ENCODE data around the gene GPAT2. TPM values are rescaled to one million over a fixed set of nuclear protein-coding genes. Genes with fewer than 3 reads are reported as not detected.
"Not testable (repeated sequence)": the region's sequence is repeated elsewhere in the genome, so short reads cannot be mapped to it uniquely, and the experiment has no call there.

The GPAT2 gene
- total and polyA plus RNA-seq, 9 donors = 0.50 to 8.0 (median 2.0) TPM

DNA sequence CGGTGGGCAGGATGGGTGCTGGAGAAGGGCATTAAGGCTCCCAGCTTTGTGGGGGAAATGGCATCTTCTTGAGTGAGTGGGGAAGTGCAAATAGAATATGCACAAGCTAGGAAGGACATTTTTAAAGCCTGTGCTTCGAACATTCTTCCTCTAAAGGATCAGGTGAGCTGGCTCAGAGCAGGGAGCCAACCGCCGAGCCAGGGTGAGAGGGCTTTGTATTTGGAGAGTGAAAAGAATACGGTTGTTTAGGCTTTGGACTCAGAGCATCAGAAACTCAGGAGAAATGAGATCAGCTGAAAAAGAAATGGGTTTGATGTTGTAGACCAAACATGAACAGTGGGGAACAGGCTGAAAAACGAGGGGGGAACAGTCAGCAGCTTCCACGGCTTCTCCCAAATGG, 19.8 kb upstream of the GPAT2 start:
- H3K27ac ChIP-seq; H3K36me3 ChIP-seq; intact Hi-C loops (cut with DNase I); H3K9me3 ChIP-seq; H3K27me3 ChIP-seq; DNase-seq; H3K4me3 ChIP-seq; H3K4me1 ChIP-seq (ENCODE audit: insufficient read depth): not testable (repeated sequence)
- 76 to 79% (median 77%) methylated on average over 6 of the region's 7 CpGs for WGBS, 3 donors

DNA sequence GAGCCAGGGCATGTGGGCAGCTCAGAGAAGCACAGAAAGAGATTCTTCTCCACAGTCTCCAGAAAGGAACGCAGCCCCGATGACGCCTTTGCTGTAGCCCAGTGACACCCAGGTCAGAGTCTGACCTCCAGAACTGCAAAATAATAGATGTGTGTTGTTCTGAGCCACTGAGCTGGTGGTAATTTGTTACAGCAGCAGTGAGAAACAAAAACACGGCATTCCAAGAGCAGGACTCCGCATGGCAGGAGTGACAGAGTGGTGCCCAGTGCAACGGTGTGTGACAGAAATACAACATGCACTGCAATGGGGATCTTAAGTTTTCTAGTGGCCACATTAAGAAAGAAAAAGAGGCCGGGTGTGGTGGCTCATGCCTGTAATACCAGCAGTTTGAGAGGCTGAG, 18.7 kb upstream of the GPAT2 start:
- intact Hi-C loops (cut with DNase I); H3K27me3 ChIP-seq; H3K36me3 ChIP-seq; H3K27ac ChIP-seq; H3K4me1 ChIP-seq (ENCODE audit: insufficient read depth); H3K4me3 ChIP-seq; DNase-seq; H3K9me3 ChIP-seq: not testable (repeated sequence)
- WGBS, 3 donors = 75 to 90% (median 86%) methylated on average over 5 to 7 of the region's 7 CpGs

DNA sequence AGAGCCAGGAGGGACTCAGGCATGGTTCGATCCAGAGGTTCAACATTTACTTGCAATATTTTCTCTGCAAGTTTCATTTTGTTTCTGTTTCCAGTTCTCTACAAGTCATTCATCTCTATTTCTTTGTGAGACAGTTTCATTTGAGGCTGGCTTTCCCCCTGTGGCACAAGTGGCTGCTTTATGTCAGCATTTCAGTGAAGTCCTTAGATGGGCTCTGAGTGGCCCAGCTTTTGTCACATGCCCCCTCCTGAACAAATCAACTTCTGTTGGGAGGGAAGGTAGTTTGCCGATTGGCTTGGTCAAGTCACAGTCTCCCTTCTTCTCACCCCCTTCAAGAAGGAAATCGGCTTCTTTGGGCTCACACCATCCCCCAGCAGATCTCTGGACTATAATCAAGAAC, 17.9 kb upstream of the GPAT2 start:
- H3K4me3 ChIP-seq; DNase-seq; H3K4me1 ChIP-seq (ENCODE audit: insufficient read depth); H3K27ac ChIP-seq; intact Hi-C loops (cut with DNase I); H3K27me3 ChIP-seq; H3K9me3 ChIP-seq; H3K36me3 ChIP-seq: not testable (repeated sequence)
- WGBS, 3 donors = 92 to 95% (median 92%) methylated on average over 1 to 3 of the region's 3 CpGs

DNA sequence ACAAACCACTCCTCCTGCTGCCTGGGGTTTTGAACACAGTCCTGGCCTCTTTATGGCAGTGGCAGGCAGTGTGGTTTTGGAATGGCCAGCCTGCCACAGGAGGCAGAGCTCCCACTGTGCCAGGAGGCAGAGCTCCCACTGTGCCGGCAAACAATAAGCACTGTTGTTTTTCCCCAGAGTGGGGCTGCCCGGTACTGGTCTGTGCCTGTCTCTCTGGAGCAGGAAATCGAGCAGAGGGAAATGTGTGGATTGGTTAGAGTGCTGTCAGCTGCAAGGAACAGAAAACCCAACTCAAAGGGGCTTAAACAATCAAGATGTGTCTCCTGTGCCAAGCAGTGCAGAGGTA, 15.2 kb upstream of the GPAT2 start:
- H3K36me3 ChIP-seq; DNase-seq; H3K27me3 ChIP-seq; H3K4me1 ChIP-seq (ENCODE audit: insufficient read depth); intact Hi-C loops (cut with DNase I); H3K27ac ChIP-seq; H3K9me3 ChIP-seq; H3K4me3 ChIP-seq: not testable (repeated sequence)
- no CpG with 5 or more reads among the region's 3 CpGs for WGBS, 3 donors

DNA sequence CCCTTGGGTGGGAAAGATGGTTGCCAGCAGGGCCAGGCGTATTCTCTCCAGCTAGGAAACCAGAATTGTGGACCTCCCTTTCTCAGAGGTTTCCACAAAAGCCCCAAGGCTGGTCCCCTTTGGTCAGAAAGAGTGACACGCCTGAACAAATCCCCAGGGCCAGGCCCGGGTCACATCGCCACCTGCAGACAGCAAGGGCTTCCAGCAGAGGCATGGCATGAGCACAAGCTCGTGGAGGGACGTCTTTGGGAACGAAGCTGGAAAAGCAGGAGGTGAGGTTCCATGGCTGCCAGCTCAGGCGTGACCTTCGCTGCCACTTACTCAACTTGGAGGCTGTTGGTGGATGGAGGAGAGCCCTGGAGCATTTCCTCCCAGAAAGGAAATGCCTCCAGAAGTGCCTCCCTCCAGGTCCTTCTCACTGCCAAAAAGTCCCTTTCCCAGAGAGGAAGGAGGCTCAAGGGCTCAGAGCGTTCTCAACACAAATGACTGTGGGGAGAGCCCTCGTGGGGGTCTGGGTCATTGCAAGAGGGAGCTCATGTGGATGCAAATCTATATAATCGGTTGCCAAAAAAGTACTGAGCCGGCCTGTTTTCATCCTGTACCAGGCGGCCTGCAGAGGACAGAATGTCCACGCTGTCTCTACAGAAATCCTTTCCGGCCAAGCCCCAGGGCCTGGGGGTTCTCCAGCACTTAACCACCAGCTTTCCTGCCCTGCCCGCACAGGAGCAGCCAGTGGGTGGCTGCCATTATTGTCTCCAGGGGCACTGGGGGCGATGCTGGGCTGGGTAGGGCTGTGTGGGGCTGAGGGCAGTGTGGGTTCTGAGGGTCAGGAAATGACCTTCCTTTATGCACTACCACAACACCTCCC, 14.6 kb upstream of the GPAT2 start:
- H3K4me1 ChIP-seq (ENCODE audit: insufficient read depth); H3K9me3 ChIP-seq; intact Hi-C loops (cut with DNase I); DNase-seq; H3K27me3 ChIP-seq; H3K36me3 ChIP-seq; H3K4me3 ChIP-seq; H3K27ac ChIP-seq: not testable (repeated sequence)
- WGBS, 3 donors = 53 to 60% (median 59%) methylated on average over 4 to 11 of the region's 18 CpGs

DNA sequence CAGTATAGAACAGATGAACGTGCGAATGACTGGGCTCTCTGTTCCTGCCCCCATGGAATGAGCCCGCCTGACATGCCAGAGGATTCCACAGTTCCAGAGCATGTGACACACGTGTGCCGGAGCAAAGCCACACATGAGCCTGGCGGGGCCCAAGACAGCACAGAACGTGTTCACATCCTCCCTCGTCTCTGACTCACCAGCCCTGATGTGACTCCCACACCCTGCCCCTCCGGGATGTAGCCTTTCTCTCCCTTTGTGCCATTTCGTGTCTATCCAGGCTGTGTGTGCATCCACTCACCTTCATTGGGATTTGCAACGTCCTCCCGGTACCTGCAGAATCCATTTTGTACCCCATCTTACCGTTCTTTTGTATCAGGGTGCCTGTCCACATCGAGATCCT, 838 bp upstream of the GPAT2 start:
- DNase-seq; H3K9me3 ChIP-seq; H3K27me3 ChIP-seq; H3K36me3 ChIP-seq; H3K4me3 ChIP-seq; H3K4me1 ChIP-seq (ENCODE audit: insufficient read depth); H3K27ac ChIP-seq; intact Hi-C loops (cut with DNase I): not testable (repeated sequence)
- WGBS, 3 donors = no CpG with 5 or more reads among the region's 14 CpGs

DNA sequence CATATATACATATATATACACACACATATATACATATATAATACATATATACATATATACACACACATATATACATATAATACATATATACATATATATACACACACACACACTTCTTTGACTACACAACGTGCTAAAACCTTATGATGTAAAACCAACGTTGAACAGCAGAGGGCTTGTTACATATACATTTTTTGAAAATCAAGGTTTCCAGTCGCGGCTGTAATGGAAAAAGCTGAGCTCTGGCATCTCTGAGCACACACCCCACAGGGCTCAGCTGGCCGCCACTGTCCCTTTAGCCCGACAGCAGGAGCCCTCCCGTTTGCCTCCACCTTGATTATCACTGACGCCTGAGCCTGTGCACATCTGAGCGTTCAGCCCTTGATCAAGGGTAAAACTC, 719 bp downstream of the GPAT2 start:
- WGBS, 3 donors = 50% methylated on average over 1 of the region's 9 CpGs; no CpG with 5 or more reads in 2 of the 3 donors
- intact Hi-C loops (cut with DNase I); H3K4me3 ChIP-seq; H3K36me3 ChIP-seq; H3K27me3 ChIP-seq; H3K27ac ChIP-seq; H3K9me3 ChIP-seq; H3K4me1 ChIP-seq (ENCODE audit: insufficient read depth); DNase-seq: not testable (repeated sequence)

DNA sequence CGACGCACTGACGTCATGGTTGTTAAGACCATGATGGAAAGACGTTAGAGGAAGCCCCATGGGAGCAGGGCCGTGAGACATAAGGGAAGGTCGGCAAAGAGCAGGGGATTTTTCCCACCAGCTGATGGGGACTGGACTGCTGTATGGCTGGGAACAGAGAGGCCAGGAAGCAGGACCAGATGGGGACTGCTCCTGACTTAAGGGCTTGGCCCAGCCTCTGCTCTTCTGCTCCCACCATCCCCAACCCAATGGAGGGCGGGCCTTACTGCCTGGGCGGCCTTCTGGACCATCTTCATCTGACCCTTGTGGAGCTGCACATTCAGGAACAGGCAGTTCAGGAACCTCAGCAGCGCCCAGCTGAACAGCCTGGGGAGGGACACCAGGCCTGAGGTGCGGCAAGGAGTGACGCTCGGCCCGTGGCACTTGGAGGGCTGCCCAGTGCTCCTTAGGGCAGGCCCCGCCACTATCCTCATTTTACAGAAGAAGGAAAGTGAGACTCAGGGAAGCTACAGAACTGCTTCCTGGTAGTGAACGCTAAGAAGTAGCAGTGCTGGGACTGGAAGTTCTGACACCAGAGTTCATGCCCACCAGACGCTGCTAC, 6.9 kb downstream of the GPAT2 start:
- H3K36me3 ChIP-seq; H3K4me1 ChIP-seq (ENCODE audit: insufficient read depth); H3K27me3 ChIP-seq; H3K27ac ChIP-seq; H3K9me3 ChIP-seq; DNase-seq; H3K4me3 ChIP-seq: not testable (repeated sequence)
- intact Hi-C loops (cut with DNase I) = loop anchor here in 2 of 4 donors (10.0 kb wide), 2 partner anchors 87 to 147 kb away; partner anchors contain the start of gene ADRA2B (in 1 of the 2)
- no CpG with 5 or more reads among the region's 16 CpGs for WGBS, 3 donors

DNA sequence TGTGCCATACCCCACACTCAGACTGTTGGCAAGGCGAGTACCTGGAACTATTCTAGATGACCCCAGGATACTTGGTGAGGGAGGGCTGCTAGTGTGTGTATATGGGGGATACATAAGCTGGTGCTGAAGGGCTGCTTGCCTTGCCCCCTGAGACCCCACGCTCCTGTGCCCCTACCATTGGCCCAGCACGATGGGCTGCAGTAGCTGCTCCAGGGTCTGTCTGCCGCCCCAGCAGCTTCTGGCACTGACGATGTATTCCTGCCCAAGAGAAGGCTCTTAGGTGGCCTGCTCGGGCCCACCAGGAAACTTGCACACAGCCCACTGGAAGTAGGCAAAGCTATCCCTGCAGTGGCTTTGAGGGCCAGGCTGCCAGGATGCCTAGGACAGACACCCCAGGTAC, 9.0 kb downstream of the GPAT2 start:
- H3K36me3 ChIP-seq; H3K4me1 ChIP-seq (ENCODE audit: insufficient read depth); DNase-seq; H3K9me3 ChIP-seq; H3K27ac ChIP-seq; H3K4me3 ChIP-seq; H3K27me3 ChIP-seq: not testable (repeated sequence)
- WGBS, 3 donors = 81 to 93% (median 83%) methylated on average over 3 to 6 of the region's 6 CpGs
- intact Hi-C loops (cut with DNase I) = loop anchor here in 2 of 4 donors (10.0 kb wide), 2 partner anchors 89 to 149 kb away; partner anchors contain the start of gene ADRA2B (in 1 of the 2)
